ENCODE data around the gene FPGS.

FPGS gene

GRCh38 chr9:127810378-127811187 lies 7.9 kb downstream of the FPGS start:
- H3K4me3 ChIP-seq (ENCODE audit: low read depth, low read length): no peak overlapping the region

- H3K4me3 ChIP-seq (ENCODE audit: low read depth, low read length): no peak overlapping the region
Measured at GRCh38 chr9:127812011-127812410, 9.3 kb downstream of the FPGS start.

GRCh38 chr9:127812936-127813675 lies 10.4 kb downstream of the FPGS start:
- no peak overlapping the region for H3K4me3 ChIP-seq (ENCODE audit: low read depth, low read length)

DNA sequence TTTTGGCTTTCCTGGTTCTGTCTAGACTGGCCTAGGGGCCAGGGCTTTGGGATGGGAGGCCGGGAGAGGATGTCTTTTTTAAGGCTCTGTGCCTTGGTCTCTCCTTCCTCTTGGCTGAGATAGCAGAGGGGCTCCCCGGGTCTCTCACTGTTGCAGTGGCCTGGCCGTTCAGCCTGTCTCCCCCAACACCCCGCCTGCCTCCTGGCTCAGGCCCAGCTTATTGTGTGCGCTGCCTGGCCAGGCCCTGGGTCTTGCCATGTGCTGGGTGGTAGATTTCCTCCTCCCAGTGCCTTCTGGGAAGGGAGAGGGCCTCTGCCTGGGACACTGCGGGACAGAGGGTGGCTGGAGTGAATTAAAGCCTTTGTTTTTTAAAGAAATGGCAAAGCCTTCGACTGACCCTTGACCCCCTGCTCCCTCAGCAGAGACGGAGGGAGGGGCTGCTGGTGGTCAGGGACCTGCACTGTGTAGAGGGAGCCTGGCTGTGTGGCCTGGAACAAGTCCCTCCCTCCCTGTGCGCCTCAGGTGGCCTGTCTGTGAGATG lies 11.1 kb downstream of the FPGS start:
- no peak overlapping the region for H3K4me3 ChIP-seq (ENCODE audit: low read depth, low read length)

DNA sequence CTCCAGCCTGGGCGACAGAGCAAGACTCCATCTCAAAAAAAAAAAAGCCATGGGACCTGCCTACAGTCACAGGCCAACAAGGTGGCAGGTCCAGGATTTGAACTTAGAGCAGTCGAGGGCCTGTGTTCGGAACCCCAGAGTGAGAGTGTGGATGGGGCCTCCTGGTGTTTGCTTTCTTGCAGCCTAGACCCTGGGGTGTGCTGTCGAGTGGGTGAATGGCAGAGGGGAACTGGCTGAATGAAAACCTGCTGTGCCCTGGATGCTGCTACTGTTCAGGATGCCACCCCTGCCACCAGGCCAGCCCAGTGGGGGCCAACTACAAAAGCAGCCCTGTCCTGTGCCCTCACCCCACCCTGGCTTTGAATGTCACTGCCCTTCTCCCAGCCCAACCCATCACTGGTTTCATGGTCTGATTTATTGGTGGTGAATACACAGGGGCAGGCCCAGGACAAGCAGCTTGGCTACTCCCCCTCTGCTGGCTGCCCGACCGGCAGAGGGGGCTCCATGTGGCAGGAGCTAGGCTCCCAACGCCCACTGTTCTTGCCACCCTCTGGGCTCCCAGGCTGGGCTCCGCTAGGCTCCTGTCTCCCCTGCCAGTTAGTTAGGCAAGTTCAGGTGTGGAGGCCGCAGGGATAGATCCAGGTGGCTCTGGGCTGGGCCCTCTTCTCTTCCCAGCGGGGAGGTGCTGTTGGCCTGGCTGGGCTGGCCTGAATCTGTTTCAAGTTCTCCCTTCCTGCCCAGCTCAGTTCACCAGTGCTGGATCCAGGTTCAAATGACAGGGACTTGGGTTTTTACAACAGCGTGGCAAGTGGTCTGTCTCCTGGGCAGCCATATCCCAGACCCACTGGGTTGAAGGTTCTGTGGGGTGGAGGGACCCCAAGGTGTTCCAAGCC lies 12.2 kb downstream of the FPGS start:
- H3K4me3 ChIP-seq (ENCODE audit: low read depth, low read length): no peak overlapping the region

- no peak overlapping the region for H3K4me3 ChIP-seq (ENCODE audit: low read depth, low read length)
Measured at GRCh38 chr9:127815512-127816361, 13.1 kb downstream of the FPGS start.

- H3K4me3 ChIP-seq (ENCODE audit: low read depth, low read length): no peak overlapping the region
Measured at GRCh38 chr9:127816362-127816725, 13.7 kb downstream of the FPGS start.

GRCh38 chr9:127816728-127817127 lies 14.0 kb downstream of the FPGS start:
- H3K4me3 ChIP-seq (ENCODE audit: low read depth, low read length): no peak overlapping the region

DNA sequence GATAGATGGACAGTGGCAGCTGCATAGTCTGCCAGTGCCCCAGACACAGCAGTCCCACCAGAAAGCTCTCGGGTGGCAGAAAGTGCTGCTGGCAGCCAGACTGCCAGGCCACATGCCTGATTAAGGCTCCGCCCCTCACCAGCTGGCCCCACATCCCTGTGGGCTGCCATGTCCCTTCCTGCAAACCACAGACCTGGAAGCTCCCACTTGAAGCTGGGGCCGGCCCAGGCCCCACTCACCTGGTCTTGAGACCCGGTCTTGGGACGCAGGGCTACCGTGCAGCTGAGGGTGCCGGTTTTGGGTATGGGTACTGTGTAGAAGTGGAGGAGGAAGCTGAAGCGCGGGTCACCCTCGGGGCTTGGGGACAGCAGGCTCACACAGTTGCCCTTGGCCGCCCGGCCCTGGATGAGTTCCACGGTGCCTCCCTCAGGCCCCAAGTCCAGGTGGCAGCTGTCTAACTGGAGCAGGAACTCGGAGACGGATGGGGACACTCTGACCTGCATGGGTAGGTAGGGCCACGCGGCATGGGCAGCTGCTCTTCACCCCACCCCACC lies 15.3 kb downstream of the FPGS start:
- no peak overlapping the region for H3K4me3 ChIP-seq (ENCODE audit: low read depth, low read length)

DNA sequence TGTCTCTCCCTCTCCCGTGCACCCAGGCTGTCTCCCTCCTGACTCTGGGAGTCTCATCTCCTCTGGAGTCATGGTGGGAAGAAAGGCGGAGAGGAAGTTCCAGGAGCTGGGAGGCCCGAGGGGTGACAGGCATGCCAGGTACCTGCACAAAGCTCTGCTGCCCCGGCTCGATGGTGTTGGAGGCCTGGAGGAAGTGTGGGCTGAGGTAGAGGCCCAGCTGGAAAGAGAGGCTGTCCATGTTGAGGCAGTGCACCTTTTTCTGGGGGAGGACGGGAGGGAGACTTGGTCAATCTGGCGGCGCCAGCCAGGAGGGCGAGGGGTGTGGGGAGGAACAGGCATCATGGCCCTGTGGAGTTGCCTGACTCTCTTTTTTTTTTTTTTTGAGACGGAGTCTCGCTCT lies 15.9 kb downstream of the FPGS start:
- no peak overlapping the region for H3K4me3 ChIP-seq (ENCODE audit: low read depth, low read length)

DNA sequence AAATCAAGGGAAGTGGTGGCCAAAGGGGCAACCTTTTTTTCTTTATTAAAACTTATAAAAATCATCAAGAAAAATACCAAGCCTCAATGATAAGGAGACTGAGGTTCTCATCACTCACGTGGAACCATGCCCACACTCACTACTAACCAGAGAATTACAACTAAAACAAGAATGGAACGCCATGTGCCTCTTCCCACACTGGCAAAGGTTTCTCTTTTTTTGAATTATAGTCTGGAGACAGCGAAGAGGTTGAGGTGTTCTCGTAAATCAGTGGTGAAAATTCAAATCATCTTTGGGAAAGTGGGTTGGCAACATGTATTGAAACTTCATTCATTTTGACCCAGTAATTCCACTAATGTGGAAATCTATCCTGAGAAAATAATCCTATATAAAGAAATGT lies 19.4 kb downstream of the FPGS start:
- H3K4me3 ChIP-seq (ENCODE audit: low read depth, low read length): no peak overlapping the region

DNA sequence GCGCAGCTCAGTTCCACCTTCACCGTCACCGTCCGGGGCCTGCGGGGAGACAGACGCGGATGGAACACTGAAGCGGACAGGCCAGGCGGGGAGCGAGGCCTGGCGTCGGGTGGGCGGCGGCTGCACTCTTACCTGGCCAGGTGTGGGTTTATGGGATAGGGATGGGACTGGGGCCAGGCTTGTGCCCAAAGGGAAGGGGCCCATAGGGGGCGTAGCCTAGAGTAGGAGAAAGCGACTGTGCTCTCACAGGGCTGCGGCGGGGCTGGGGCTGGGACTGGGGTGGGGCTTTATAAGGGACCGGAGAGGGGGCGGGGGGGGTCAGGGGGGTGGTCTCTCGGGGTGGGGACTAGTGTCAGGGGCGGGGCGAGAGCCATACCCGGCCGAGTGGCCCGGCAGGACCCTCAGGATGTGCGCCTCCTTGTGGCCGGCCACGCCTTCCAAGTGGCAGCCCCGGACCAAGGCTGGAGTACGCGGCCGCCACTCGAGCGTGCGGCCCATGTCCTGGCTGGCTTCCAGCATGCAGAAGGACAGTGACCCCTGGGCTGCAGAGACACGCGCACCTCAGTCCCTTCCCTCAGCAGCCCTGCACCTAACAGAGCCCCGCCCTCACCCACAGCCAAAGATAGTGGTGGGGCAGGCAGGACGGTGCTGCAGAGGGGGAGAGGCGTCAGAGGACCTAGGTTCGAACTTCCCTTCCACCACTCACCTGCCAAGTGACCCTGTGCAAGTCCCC lies 22.8 kb downstream of the FPGS start:
- H3K4me3 ChIP-seq (ENCODE audit: low read depth, low read length): no peak overlapping the region

GRCh38 chr9:127826253-127826913 lies 23.7 kb downstream of the FPGS start:
- no peak overlapping the region for H3K4me3 ChIP-seq (ENCODE audit: low read depth, low read length)

- no peak overlapping the region for H3K4me3 ChIP-seq (ENCODE audit: low read depth, low read length)
Measured at GRCh38 chr9:127828262-127829031, 25.8 kb downstream of the FPGS start.

- no peak overlapping the region for H3K4me3 ChIP-seq (ENCODE audit: low read depth, low read length)
Measured at GRCh38 chr9:127829205-127829906, 26.7 kb downstream of the FPGS start.

- H3K4me3 ChIP-seq (ENCODE audit: low read depth, low read length): no peak overlapping the region
Measured at GRCh38 chr9:127832248-127832647, 29.6 kb downstream of the FPGS start.

- no peak overlapping the region for H3K4me3 ChIP-seq (ENCODE audit: low read depth, low read length)
Measured at GRCh38 chr9:127833555-127833954, 30.9 kb downstream of the FPGS start.

Data from iPS-11a (cell line).